Measurements from ENCODE around the gene POFUT1.
A peak's percentile ranks its signal among the peaks of the same experiment; 100 is the strongest.

The POFUT1 gene

GRCh38 chr20:32285082-32285620, 77.5 kb downstream of the POFUT1 start:
- DNase-seq: peak; percentile 25

- peak; percentile 66 for DNase-seq
Measured at GRCh38 chr20:32285621-32286371, 78.1 kb downstream of the POFUT1 start.

- peak; percentile 37 for DNase-seq
Measured at GRCh38 chr20:32287231-32287638, 79.6 kb downstream of the POFUT1 start.

All from activated effector memory CD4-positive, alpha-beta T cell treated with anti-CD3 and anti-CD28 coated beads, Interleukin-2, amount 50 U/mL, for 16 hours (primary cell).